CD14-positive monocyte (primary cell): ENCODE measurements around the gene GALNT12. TPM values are rescaled to one million over a fixed set of nuclear protein-coding genes. Genes with fewer than 3 reads are reported as not detected.

Experiments used
- DNase-seq, 3 donors: peaks; one replicate each; pipeline ENCODE4 v3.0.0-alpha.2; 2011 to 2022
- H2AFZ ChIP-seq: 2 replicates; pipeline ENCODE4 v1.6.0; 2012; ENCODE audit warnings: mild to moderate bottlenecking, low read depth, low read length, inconsistent platforms; ENCODE audit not compliant: insufficient read depth, poor library complexity, severe bottlenecking
- H3K27ac ChIP-seq, 2 donors: 1 replicate in 1 of 2; 2 replicates in 1 of 2; pipeline ENCODE4 v1.5.1; 2012 to 2013; ENCODE audit warnings: low read length in 2 of 2, control low read depth in 1 of 2, inconsistent platforms in 1 of 2, low read depth in 1 of 2, mild to moderate bottlenecking in 1 of 2
- H3K27me3 ChIP-seq, 2 donors: one replicate each; pipeline versions ENCODE4 v1.6.0 to v1.6.1; 2011 to 2013; ENCODE audit warnings: low read length in 2 of 2; ENCODE audit not compliant: control insufficient read depth in 2 of 2, insufficient read depth in 2 of 2
- H3K36me3 ChIP-seq, 2 donors: replicated peaks in 1 of 2; 1 replicate in 1 of 2; 2 replicates in 1 of 2; pipeline versions ENCODE4 v1.5.1 to v1.6.1; 2012 to 2013; ENCODE audit warnings: low read length in 2 of 2, control low read depth in 1 of 2, inconsistent platforms in 1 of 2, mild to moderate bottlenecking in 1 of 2; ENCODE audit not compliant: insufficient read depth in 2 of 2, control insufficient read depth in 1 of 2
- H3K4me1 ChIP-seq, 2 donors: 1 replicate in 1 of 2; 2 replicates in 1 of 2; pipeline versions ENCODE4 v1.5.1 to v1.6.1; 2012 to 2013; ENCODE audit warnings: low read length in 2 of 2, control low read depth in 1 of 2, inconsistent platforms in 1 of 2, mild to moderate bottlenecking in 1 of 2, moderate library complexity in 1 of 2; ENCODE audit not compliant: insufficient read depth in 2 of 2, control insufficient read depth in 1 of 2
- H3K4me2 ChIP-seq: replicated peaks from 2 replicates; pipeline ENCODE3; 2012; ENCODE audit warnings: low read length, moderate library complexity, mild to moderate bottlenecking; ENCODE audit not compliant: poor library complexity, severe bottlenecking; ENCODE audit errors: extremely low read depth
- H3K4me3 ChIP-seq, 3 experiments: fragments of 200-600 bp in 1 of 3; sonication (generic) in 1 of 3; replicated peaks in 1 of 3; 1 replicate in 2 of 3; 2 replicates in 1 of 3; pipeline ENCODE4 v1.5.1; 2011 to 2013; ENCODE audit warnings: low read length in 3 of 3, mild to moderate bottlenecking in 3 of 3, control low read depth in 2 of 3, low read depth in 2 of 3, inconsistent platforms in 1 of 3, moderate library complexity in 1 of 3
- H3K79me2 ChIP-seq: 2 replicates; pipeline ENCODE4 v1.6.0; 2012; ENCODE audit warnings: mild to moderate bottlenecking, control low read depth, inconsistent platforms, low read length, moderate library complexity; ENCODE audit not compliant: insufficient read depth
- H3K9ac ChIP-seq: 2 replicates; pipeline ENCODE4 v1.6.0; 2017; ENCODE audit warnings: low read length, mild to moderate bottlenecking; ENCODE audit not compliant: insufficient read depth, poor library complexity, severe bottlenecking
- H3K9me3 ChIP-seq, 2 donors: replicated peaks in 1 of 2; 1 replicate in 1 of 2; 2 replicates in 1 of 2; pipeline versions ENCODE4 v1.5.1 to v1.6.1; 2012 to 2013; ENCODE audit warnings: low read length in 2 of 2, control low read depth in 1 of 2; ENCODE audit not compliant: control insufficient read depth in 1 of 2, insufficient read depth in 1 of 2
- H4K20me1 ChIP-seq: 2 replicates; pipeline ENCODE4 v1.6.0; 2012; ENCODE audit warnings: mild to moderate bottlenecking, low read length, control low read depth, moderate library complexity; ENCODE audit not compliant: insufficient read depth
- H3K27ac Mint-ChIP-seq, 7 donors: one replicate each; pipeline ENCODE4 v1.8.0; 2020; ENCODE audit warnings: mild to moderate bottlenecking in 7 of 7, mixed read lengths in 7 of 7, moderate library complexity in 6 of 7, inconsistent platforms in 2 of 7
- H3K27me3 Mint-ChIP-seq, 3 donors: one replicate each; pipeline ENCODE4 v1.8.0; 2021 to 2022; ENCODE audit warnings: low read depth in 3 of 3, mild to moderate bottlenecking in 3 of 3, mixed read lengths in 3 of 3, moderate library complexity in 3 of 3, inconsistent platforms in 1 of 3
- H3K36me3 Mint-ChIP-seq, 2 donors: one replicate each; pipeline ENCODE4 v1.8.0; 2020; ENCODE audit warnings: mixed read lengths in 2 of 2, inconsistent platforms in 1 of 2, mild to moderate bottlenecking in 1 of 2
- H3K4me1 Mint-ChIP-seq: one replicate; pipeline ENCODE4 v1.8.0; 2020; ENCODE audit warnings: mild to moderate bottlenecking, mixed read lengths
- H3K4me3 Mint-ChIP-seq, 2 donors: one replicate each; pipeline ENCODE4 v1.8.0; 2020; ENCODE audit warnings: mild to moderate bottlenecking in 2 of 2, mixed read lengths in 2 of 2, moderate library complexity in 1 of 2
- H3K9me3 Mint-ChIP-seq, 7 donors: one replicate each; pipeline ENCODE4 v1.8.0; 2020 to 2022; ENCODE audit warnings: mixed read lengths in 7 of 7, mild to moderate bottlenecking in 6 of 7, moderate library complexity in 6 of 7, inconsistent platforms in 2 of 7
- WGBS: methylation state at CpG from one replicate; pipeline ENCODE4 v1.1.5; 2013; ENCODE audit warnings: missing lambda C conversion rate; ENCODE audit not compliant: insufficient coverage; 5-methylcytosine and 5-hydroxymethylcytosine counted together
- intact Hi-C, 2 donors: fragments of 100-400 bp; cut with micrococcal nuclease; formaldehyde crosslinking; loops; one replicate each; pipeline versions ENCODE4 v1.15.0 to v1.15.1; 2023
- polyA plus RNA-seq, 3 donors: library from polyadenylated mRNA; depleted of rRNA in 1 of 3; unstranded in 2 of 3; stranded (reverse) in 1 of 3; fragments of 300-500 nt in 2 of 3; fragments of >200 nt in 1 of 3; fragmentation: Illumina TruSeq in 2 of 3; gene quantifications; 1 replicate in 2 of 3; 2 replicates in 1 of 3; pipeline ENCODE4 v1.2.3, GENCODE V29; 2012 to 2021
- TF ChIP-seq, protein P1 (sequence below): fragments of 200-600 bp; IDR thresholded peaks from one replicate; pipeline ENCODE4 v1.8.0; 2022; ENCODE audit warnings: antibody characterized with exemption, mild to moderate bottlenecking

The GALNT12 gene
- polyA plus RNA-seq, 3 donors: 0.16 TPM; not detected in 2

GRCh38 chr9:98864281-98865174, 57.1 kb downstream of the GALNT12 start:
- Histone ChIP-seq H3K9me3 (no peaks in the 10 kb centered on the region), H4K20me1 (no peaks in the 10 kb centered on the region), H3K4me3 (no peak overlapping the region), H3K27ac (no peak overlapping the region), H3K79me2 (no peaks in the 10 kb centered on the region), H3K27me3 (no peaks in the 10 kb centered on the region), H3K9ac (no peak overlapping the region), H3K4me2 (no peak overlapping the region), H3K4me1 (peaks cover 39 to 46% of the 10 kb centered on the region in 2 donors), H3K36me3 (no peaks in the 10 kb centered on the region), H2AFZ (no peak overlapping the region)
- TF ChIP-seq, protein P1, sequence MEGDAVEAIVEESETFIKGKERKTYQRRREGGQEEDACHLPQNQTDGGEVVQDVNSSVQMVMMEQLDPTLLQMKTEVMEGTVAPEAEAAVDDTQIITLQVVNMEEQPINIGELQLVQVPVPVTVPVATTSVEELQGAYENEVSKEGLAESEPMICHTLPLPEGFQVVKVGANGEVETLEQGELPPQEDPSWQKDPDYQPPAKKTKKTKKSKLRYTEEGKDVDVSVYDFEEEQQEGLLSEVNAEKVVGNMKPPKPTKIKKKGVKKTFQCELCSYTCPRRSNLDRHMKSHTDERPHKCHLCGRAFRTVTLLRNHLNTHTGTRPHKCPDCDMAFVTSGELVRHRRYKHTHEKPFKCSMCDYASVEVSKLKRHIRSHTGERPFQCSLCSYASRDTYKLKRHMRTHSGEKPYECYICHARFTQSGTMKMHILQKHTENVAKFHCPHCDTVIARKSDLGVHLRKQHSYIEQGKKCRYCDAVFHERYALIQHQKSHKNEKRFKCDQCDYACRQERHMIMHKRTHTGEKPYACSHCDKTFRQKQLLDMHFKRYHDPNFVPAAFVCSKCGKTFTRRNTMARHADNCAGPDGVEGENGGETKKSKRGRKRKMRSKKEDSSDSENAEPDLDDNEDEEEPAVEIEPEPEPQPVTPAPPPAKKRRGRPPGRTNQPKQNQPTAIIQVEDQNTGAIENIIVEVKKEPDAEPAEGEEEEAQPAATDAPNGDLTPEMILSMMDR: no peak
- Mint-ChIP-seq H3K9me3 (peaks cover 0 to 2% (median 0%) of the 10 kb centered on the region in 7 donors), H3K36me3 (peaks cover 0 to 7% of the 10 kb centered on the region in 2 donors), H3K27me3 (peaks cover 0 to 4% (median 0%) of the 10 kb centered on the region in 3 donors), H3K4me3 (no peak overlapping the region), H3K27ac (no peak overlapping the region), H3K4me1 (peaks cover 59% of the 10 kb centered on the region)
- intact Hi-C loops: no loop called here
- DNase-seq: no peak
- WGBS: 97% methylated on average over 4 of the region's 7 CpGs

GRCh38 chr9:98865284-98865875, 57.9 kb downstream of the GALNT12 start:
- H3K27me3 Mint-ChIP-seq: peaks cover 0 to 4% (median 0%) of the 10 kb centered on the region in 3 donors
- peaks cover 0 to 2% (median 0%) of the 10 kb centered on the region in 7 donors for H3K9me3 Mint-ChIP-seq
- TF ChIP-seq, protein P1: no peak
- DNase-seq: no peak
- no peaks in the 10 kb centered on the region for H4K20me1 ChIP-seq
- H3K4me1 ChIP-seq: peaks cover 44 to 46% of the 10 kb centered on the region in 2 donors
- H3K4me2 ChIP-seq: no peak overlapping the region
- H3K36me3 Mint-ChIP-seq: peaks cover 0 to 7% of the 10 kb centered on the region in 2 donors
- no peaks in the 10 kb centered on the region for H3K9me3 ChIP-seq
- no peak overlapping the region for H3K4me3 ChIP-seq
- H3K4me3 Mint-ChIP-seq: no peak overlapping the region
- no peaks in the 10 kb centered on the region for H3K36me3 ChIP-seq
- intact Hi-C loops: no loop called here
- no peak overlapping the region for H2AFZ ChIP-seq
- no peaks in the 10 kb centered on the region for H3K27me3 ChIP-seq
- peaks cover 64% of the 10 kb centered on the region for H3K4me1 Mint-ChIP-seq
- H3K79me2 ChIP-seq: no peaks in the 10 kb centered on the region
- H3K27ac Mint-ChIP-seq: no peak overlapping the region
- no CpG with 5 or more reads among the region's 5 CpGs for WGBS
- no peak overlapping the region for H3K27ac ChIP-seq
- H3K9ac ChIP-seq: no peak overlapping the region
